Measurements from ENCODE around the gene MAU2.

DNA sequence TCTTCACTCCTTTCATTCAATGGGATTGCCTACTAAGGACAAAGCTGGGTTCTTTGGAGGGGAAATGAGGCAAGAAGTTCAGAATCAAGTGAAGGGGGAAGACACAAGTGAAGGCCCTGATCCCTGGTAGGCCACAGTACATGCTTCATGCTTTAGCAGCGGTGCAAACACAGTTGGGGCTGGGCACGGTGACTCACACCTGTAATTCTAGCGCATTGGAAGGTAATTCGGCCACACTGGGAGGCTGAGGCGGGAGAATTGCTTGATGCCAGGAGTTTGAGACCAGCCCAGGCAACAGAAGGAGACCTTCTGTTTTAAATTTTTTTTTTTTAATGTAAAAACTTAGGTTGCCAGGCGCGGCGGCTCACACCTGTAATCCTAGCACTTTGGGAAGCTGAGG lies 61.5 kb downstream of the MAU2 start:
- TF ChIP-seq CTCF (IDR thresholded peaks at IDR 0.05; ENCODE audit: insufficient read depth, low read depth, low read length) (no peak), EZH2 (IDR thresholded peaks at IDR 0.05; ENCODE audit: insufficient read depth, low read length) (no peak)
